SK-MEL-5 (cell line): Measurements from ENCODE around the gene KMT2E. TPM values are rescaled to one million over a fixed set of nuclear protein-coding genes. Genes with fewer than 3 reads are reported as not detected.

ENCODE experiments used
- DNase-seq: peaks from one replicate; pipeline ENCODE4 v3.0.0-alpha.2; 2016; ENCODE audit warnings: low read depth, low spot score
- in situ Hi-C: cut with HindIII; loops from 2 replicates; pipeline ENCODE4 v1.10.0; 2016; ENCODE audit warnings: low sequenced_read_pairs, high pct_unique_total_duplicates, low pct_unique_long_range_greater_than_20kb
- total RNA-seq: library from RNA; depleted of rRNA; stranded (reverse); fragments of >200 nt; shearing (Covaris generic); gene quantifications from 2 replicates; pipeline ENCODE4 v1.2.3, GENCODE V29; 2014

Gene KMT2E
- total RNA-seq, 1 experiment from 2014 or later, result 37.3 TPM

DNA sequence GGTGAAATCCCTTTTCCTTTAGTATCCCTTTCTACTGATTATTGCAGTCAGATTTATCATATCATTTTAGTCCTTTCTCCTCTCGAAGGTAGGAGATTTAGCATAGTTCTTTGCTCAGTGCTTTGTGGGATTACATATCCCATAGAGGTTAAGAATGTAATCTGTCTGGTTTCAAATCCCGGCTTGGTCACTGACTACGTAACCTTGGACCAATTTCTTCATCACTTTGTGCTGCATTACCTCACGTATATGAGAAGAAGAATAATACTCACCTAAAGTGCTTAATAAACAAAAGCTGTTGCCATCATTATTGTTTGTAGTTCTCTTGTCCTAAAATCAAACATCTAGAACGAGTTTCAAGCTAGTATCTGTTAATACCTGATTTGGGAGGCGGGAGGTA, 74.0 kb downstream of the KMT2E start:
- no peak for DNase-seq
- in situ Hi-C loops, result no loop called here

DNA sequence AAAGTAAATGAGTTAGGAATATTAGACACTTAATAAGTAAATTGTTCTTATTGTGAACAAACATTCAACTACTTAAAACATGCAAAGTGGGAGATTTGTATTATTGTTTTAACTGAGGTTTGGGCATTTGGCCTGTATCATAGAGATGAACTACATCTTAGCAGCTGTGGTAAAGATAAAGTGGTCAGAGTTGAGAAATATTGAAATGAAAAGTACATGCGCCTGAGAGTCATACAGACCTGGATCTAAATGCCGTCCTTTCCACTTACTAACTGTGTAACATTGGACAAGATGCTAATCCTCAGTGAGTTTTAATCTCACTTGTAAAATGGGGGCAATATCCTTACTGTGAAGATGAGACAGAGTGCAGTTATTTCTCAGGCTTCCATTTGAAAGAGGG, 74.5 kb downstream of the KMT2E start:
- no peak for DNase-seq
- in situ Hi-C loops, result no loop called here

DNA sequence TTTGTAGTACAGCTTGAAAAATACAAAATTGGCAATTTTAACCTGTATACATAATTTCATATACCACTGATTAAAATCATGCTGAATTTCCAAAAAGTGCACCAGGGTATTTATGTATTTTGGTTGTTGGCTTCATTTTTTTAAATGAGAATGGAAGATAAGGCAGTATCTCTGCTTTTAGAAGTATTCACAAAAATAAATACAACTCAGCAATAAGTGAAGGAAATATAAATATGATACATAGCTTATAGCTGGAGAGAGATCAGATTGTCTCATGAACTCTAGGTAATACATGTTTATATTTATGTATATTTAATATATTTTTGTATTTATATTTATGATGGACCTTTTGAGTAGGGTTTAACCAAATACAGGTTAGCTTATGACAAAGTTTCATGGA, 81.0 kb downstream of the KMT2E start:
- no peak for DNase-seq
- in situ Hi-C loops, result no loop called here

DNA sequence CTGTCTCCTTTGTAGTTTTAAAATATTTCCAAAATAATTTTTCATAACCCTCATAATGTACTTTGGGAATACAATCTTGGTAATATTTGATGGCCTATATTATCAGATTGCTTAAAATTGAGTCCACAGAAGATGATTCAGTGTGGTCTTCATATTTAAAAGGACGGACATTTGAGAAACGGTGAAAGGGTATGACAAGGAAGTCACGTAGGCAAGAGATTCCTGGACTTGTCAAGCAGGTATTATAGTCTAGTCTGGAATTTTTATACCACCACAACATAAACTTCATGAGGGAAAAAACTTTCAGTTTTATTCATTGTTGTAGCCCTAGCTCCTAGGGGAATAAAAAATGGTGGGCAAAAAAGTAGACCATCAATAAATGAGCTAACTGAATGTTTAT, 82.3 kb downstream of the KMT2E start:
- DNase-seq, result no peak
- in situ Hi-C loops, result no loop called here

DNA sequence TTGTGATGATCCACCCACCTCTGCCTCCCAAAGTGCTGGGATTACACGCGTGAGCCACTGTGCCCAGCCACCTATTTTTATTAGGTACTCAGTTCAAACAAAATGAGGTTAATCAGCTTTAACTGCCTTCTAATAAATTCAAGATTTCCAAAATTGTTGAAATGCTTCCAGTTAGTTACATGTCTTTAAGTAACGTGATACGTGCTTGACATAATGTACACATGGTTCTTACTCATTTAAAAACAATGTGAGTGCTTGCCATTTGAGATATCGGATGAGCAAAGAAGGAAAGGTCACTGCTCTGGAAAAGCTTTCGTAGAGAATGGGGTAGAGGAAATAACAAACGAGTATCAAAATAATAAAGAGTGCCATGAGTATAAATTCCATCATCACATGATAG, 83.6 kb downstream of the KMT2E start:
- DNase-seq, result peak; percentile 65
- in situ Hi-C loops, result no loop called here

DNA sequence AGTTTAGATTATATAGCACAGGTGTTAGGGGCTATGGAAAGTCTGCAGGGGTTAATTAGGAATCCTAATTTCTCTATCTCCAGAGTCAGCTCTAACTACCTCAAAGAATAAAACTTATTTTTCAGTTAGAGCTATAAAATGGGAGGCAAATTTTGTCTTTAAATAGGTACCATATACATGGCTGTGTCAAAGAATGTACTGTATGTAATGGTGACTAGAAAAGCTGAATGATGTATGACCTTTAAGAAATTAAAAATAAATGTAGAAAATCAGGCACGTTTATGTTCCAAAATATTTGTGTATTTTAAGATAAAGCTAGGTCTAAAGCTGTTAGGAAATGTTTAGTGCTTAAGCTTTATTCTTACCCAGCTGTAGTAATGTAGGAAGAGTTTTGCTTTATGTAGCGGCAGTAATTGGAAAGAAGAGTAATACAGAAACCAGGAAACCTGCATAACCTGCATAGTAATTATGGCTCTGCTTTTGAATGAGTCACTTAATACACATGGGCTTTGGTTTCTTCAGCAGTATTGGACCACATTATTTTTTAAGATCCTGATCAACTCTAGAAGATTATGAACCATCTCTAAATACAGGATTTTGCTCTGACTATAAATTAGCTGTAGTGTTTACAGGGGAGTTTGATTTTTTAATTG, 85.0 kb downstream of the KMT2E start:
- no peak for DNase-seq
- in situ Hi-C loops, result no loop called here

DNA sequence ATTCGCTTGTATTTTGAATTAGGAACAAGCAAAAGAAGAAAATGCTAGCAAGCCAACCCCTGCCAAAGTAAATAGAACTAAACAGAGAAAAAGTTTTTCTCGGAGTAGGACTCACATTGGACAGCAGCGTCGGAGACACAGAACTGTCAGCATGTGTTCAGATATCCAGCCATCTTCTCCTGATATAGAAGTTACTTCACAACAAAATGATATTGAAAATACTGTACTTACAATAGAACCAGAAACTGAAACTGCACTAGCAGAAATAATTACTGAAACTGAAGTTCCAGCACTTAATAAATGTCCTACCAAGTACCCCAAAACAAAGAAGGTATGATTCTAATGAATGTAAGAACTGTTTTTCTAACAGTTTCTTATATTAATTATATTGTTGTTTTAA, 87.9 kb downstream of the KMT2E start:
- no peak for DNase-seq
- in situ Hi-C loops, result no loop called here

DNA sequence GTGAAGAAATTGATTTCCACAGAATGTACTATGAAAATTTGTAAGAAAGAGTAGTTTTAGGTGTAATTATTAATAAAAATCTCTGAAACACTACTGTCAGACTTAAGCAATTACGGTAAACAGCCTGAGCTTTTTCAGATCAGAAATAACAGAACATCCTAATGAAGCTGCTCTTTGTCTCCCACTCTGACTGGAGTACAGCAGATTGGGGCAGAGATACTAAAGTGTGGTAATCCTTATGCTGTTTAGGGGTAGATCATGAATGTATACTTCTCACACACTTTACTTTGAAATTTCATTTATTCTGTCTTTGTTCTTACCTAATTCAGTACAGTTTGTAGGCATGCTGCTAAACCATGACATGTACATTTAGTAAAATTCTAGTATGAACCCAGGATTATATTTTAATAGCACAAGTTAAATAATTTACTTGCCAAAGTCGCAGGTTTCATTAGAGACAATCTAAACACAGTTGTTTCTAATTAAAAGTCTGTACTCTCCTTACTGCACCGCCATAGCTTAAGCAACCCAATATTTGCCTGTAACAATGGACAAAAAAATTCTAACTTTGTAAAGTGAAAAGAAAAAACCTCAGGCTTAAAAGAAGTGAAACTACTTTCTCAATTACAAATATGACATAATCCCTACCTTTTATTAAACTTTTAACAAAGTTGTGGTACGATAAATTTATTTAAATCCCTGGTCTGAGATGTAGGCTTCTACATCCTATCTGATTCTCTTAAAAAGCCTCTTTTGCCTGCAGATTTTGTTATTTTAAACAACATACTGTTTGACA, 88.8 kb downstream of the KMT2E start:
- in situ Hi-C loops, result no loop called here

DNA sequence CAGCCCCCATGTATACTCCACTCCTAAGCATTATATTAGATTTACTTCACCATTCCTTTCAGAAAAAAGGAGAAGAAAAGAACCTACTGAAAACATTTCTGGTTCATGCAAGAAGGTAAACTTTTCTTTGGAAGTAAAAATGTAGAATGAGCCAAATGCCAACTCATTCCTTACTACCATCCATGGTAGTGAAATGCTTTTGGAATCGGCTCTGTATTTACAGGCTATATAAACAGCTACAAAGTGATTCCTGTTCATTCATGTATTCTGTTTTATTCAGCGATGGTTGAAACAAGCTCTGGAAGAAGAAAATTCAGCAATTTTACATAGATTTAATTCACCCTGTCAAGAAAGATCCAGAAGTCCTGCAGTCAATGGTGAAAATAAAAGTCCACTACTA, 91.6 kb downstream of the KMT2E start:
- in situ Hi-C loops, result no loop called here
- DNase-seq, result no peak

More for the DNA sequence above, 88.8 kb downstream of the KMT2E start:
- peak; percentile 29 for DNase-seq

DNA sequence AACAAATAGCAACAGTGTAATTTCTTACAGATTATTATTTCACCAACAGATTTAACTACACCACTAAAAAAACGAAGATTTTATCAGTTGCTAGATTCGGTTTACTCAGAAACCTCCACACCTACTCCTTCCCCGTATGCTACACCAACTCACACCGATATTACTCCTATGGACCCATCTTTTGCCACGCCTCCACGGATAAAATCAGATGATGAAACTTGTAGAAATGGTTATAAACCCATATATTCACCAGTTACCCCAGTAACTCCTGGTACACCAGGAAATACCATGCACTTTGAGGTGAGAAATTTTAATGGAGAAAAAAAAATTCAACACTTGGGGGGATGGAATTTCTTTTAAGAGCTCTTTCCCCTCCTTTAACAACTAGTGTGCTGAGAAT, 92.5 kb downstream of the KMT2E start:
- in situ Hi-C loops, result no loop called here
- DNase-seq, result no peak

DNA sequence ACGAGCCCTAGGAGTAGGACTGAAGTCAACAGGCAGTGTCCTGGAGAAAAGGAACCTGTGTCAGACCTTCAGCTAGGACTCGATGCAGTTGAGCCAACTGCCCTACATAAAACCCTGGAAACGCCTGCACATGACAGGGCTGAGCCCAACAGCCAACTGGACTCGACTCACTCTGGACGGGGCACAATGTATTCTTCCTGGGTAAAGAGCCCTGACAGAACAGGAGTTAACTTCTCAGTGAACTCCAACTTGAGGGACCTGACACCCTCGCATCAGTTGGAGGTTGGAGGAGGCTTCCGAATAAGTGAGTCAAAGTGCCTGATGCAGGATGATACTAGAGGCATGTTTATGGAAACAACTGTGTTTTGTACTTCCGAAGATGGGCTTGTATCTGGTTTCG, 93.5 kb downstream of the KMT2E start:
- in situ Hi-C loops, result no loop called here
- DNase-seq, result no peak

DNA sequence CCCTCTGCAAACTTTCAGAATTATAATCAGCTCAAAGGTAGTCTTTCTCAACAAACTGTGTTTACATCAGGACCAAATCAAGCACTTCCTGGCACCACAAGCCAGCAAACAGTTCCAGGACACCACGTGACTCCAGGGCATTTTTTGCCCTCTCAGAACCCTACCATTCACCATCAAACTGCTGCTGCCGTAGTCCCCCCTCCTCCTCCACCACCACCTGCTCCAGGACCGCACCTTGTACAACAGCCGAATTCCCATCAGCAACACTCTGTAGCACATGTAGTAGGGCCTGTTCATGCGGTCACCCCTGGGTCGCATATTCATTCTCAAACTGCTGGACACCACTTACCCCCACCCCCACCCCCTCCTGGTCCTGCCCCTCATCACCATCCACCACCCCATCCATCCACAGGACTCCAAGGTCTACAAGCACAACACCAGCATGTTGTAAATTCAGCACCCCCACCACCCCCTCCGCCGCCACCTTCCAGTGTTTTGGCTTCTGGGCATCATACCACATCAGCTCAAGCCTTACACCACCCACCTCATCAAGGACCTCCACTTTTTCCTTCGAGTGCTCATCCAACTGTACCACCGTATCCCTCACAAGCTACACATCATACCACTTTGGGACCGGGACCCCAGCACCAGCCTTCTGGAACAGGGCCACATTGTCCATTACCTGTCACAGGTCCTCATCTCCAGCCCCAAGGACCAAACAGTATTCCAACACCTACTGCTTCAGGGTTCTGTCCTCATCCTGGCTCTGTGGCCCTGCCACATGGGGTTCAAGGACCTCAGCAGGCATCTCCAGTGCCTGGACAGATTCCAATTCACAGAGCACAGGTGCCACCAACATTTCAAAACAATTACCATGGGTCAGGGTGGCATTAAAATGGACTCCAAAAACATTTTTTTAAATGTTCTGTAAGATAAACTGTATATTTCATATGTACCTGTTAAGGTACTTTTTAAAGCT, 98.7 kb downstream of the KMT2E start:
- no peak for DNase-seq
- in situ Hi-C loops, result no loop called here

DNA sequence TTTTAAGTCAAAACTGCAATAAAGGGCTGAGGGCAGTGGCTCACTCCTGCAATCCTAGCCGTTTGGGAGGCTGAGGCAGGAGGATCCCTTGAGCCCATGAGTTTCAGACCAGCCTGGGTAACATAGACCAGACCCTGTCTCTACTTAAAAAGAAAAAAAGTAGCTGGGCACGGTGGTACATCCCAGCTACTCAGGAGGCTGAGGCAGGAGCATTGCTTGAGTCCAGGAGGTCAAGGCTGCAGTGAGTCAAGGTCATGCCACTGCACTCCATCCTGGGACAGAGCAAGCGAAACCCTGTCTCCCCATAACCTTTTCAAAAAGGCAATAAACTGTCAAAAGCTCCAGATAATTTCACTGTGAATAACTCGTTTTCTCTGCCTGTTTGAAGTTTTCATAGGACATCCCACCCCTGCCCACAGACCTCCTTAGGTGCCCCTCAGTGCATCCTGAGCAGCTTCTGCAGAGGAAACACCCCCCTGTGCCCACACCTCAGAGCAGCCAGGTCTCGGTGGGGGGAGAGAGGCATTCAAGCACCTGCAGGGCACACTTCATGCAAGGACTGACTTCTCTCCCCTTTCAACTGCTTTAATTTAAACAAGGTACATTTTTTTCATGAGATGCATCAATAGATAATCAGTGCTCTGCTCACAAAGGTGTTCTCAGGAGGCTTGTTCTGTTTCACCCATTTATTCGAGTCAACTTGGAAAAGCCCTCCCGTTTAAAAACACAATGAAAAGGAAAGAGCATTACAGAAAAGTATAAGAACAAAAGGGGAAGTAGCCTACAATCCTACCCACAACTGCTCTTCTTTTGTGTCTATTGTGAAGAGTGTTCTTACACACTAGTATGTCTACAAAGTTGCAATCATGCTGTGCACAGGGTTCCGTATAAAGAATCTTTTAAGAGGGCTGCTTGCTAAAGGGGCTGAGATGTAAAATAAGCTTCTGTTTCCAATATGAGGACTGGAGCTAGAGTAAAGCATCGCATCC, 104.9 kb downstream of the KMT2E start:
- DNase-seq, result no peak
- in situ Hi-C loops, result no loop called here

DNA sequence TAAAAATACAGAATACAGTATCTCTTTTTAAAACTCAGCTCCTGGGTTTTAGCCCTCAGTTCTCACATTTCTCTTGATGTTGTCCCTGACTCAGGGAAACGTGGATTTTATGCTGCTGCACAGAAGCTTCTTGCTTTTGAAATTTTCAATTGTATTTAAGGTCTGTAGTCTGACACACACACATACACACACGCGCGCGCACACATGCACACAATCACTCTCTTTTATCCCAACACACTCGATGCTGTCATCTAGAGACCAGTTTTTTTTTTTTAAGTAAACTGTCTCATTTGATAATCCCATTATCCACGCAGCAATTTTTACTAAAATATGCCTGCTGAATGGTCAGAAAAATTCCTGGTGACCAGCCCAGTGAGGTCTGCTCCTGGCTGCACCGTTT, 108.6 kb downstream of the KMT2E start:
- DNase-seq, result no peak
- in situ Hi-C loops, result no loop called here

DNA sequence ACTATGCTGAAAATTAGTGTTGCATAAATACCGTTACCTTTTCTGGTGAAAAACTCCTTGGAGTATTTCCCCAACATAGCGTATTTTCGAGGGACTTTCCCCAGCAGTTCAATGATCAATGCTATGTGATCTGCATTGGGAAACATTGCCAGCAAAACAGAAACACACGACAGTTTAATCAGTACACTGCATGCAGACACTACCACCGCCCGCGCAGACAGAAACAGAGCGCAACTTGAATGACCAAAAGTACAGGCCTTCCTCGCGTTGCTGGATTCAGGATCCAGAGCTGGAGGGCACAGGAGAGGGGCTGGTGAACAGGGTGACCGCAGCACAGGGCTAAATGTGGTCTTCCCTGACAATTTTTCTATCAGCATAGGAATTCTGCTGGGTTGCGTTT, 111.7 kb downstream of the KMT2E start:
- no peak for DNase-seq
- in situ Hi-C loops, result no loop called here

DNA sequence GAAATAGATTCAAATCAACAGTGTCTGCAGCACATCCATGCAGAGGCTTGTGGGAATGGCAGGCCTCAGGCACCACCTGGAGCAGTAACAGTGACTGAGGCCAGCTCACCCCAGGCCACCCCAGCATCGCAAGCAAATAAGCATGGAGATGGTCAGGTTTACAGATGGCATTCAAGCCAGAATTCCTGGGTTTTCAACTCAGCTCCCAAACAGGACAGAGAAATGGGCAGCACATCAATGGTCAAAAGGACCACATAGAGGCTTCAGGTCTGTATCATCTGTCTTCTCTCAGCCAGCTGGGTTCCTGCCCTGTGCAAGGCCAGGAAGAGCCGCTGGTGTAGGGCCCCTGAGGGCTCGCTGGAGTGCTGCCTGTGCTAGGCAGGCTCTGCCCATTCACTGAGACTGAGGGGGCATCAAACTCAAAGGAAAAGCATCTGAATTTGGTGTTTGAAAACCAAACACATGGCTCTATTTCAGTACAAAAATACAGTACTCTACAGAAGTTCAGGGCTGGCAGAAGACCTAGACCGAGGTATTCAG, 112.5 kb downstream of the KMT2E start:
- in situ Hi-C loops, result no loop called here
- no peak for DNase-seq

DNA sequence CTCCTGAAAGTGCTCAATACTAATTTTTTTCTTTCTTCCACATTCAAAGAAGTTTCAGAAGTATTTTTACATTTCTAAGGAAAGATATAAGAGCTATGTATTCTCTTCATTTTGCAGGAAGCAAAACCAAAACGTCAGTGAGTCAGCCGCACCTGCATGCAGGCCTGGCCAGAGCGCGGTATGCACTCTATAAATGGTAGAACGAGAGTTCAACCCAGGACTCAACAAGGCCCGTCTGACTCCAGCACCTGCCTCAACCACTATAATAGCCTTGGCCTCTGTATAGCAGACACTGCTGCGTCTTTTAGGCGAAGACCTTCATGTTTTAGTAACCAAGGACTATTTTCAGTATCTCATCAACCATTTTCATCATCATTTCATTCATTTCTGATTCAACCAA, 113.2 kb downstream of the KMT2E start:
- in situ Hi-C loops, result no loop called here
- no peak for DNase-seq
